Kidney epithelial cell (primary cell): ENCODE results near the gene ZNF385C. TPM values are rescaled to one million over a fixed set of nuclear protein-coding genes. Genes with fewer than 3 reads are reported as not detected.

Experiments used
- DNase-seq: peaks from one replicate; pipeline ENCODE4 v3.0.0-alpha.2; 2010; ENCODE audit warnings: low read depth
- H3K27me3 ChIP-seq: 2 replicates; pipeline ENCODE4 v1.6.0; 2011; ENCODE audit warnings: low read length; ENCODE audit not compliant: control insufficient read depth, insufficient read depth
- H3K36me3 ChIP-seq: 2 replicates; pipeline ENCODE4 v1.5.1; 2011; ENCODE audit warnings: low read length; ENCODE audit not compliant: control insufficient read depth, insufficient read depth
- H3K4me3 ChIP-seq: 2 replicates; pipeline ENCODE4 v1.5.1; 2011; ENCODE audit warnings: low read depth, mild to moderate bottlenecking, control low read depth, low read length
- total RNA-seq: library from RNA; depleted of rRNA; stranded (reverse); fragments of >200 nt; gene quantifications from 2 replicates; pipeline ENCODE4 v1.2.3, GENCODE V29; 2015
- TF ChIP-seq, protein P1 (sequence below): IDR thresholded peaks from 2 replicates; pipeline ENCODE4 v1.5.1; 2011; ENCODE audit warnings: mild to moderate bottlenecking, moderate library complexity, low read length, control low read depth, inconsistent platforms; ENCODE audit not compliant: insufficient read depth, poor library complexity, severe bottlenecking

Gene ZNF385C
- total RNA-seq, 1 donor from 2014 or later = 0.04 TPM

GRCh38 chr17:42009170-42009569, 89.1 kb downstream of the ZNF385C start:
- H3K36me3 ChIP-seq = no peaks in the 10 kb centered on the region
- DNase-seq = no peak
- TF ChIP-seq, protein P1, sequence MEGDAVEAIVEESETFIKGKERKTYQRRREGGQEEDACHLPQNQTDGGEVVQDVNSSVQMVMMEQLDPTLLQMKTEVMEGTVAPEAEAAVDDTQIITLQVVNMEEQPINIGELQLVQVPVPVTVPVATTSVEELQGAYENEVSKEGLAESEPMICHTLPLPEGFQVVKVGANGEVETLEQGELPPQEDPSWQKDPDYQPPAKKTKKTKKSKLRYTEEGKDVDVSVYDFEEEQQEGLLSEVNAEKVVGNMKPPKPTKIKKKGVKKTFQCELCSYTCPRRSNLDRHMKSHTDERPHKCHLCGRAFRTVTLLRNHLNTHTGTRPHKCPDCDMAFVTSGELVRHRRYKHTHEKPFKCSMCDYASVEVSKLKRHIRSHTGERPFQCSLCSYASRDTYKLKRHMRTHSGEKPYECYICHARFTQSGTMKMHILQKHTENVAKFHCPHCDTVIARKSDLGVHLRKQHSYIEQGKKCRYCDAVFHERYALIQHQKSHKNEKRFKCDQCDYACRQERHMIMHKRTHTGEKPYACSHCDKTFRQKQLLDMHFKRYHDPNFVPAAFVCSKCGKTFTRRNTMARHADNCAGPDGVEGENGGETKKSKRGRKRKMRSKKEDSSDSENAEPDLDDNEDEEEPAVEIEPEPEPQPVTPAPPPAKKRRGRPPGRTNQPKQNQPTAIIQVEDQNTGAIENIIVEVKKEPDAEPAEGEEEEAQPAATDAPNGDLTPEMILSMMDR = no peak
- H3K4me3 ChIP-seq = no peak overlapping the region
- H3K27me3 ChIP-seq = no peaks in the 10 kb centered on the region

GRCh38 chr17:42005166-42005565, 93.1 kb downstream of the ZNF385C start:
- no peak for DNase-seq
- no peaks in the 10 kb centered on the region for H3K27me3 ChIP-seq
- TF ChIP-seq, protein P1 = no peak
- no peak overlapping the region for H3K4me3 ChIP-seq
- H3K36me3 ChIP-seq = peaks cover 1% of the 10 kb centered on the region

- H3K4me3 ChIP-seq = no peak overlapping the region
- H3K36me3 ChIP-seq = peaks cover 3% of the 10 kb centered on the region
- TF ChIP-seq, protein P1 = no peak
- DNase-seq = no peak
- H3K27me3 ChIP-seq = no peaks in the 10 kb centered on the region
Observed at GRCh38 chr17:42002792-42003301, 95.4 kb downstream of the ZNF385C start.

DNA sequence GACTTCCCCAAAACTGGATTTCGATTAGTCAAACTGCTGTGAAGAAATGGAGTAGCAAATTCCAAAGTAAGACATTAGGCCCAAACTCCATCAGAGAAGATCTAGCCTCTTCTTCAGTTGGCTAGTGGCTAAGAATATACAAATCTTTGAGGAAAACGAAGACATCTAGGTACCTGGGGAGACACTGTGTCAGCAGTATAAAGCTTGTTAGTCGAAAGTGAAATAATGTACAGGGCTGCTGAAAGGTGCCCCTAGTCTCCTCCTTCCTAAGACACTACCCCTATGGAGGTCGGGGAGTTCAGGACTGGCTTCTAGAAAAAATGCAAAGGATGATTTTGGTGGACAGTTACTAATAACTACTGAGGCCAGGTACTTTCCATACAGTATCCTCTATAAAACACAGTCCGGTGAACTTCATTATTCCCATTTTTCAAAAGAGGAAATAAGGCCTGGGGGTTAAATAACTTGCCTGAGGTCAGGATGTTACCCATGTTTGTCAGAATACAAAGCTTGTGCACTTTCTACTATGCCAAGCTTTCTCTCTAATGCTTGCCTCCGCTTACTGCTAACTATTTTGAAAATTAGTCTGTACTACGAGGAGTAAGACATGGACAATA, 96.0 kb downstream of the ZNF385C start:
- TF ChIP-seq, protein P1 = no peak
- no peak for DNase-seq
- Histone ChIP-seq H3K36me3 (peaks cover 3% of the 10 kb centered on the region), H3K27me3 (no peaks in the 10 kb centered on the region), H3K4me3 (no peak overlapping the region)

DNA sequence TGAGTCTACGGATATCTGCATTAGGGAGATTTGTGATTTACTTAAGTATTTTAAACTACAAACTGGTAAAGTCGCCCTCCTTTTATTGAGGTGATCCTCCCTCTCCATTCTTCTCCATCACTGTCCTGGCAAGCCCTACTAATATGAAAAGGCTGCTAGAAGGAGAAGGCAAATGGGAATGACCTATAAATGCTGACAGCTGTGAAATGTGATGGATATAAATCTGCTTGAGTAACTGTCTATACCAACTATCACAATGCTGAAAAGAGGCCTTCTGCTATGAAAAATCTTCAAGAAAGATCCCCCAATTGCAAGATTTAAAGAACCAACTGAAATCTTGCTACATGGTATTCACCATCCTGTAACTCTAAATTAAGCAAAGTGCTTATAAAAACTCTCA, 96.5 kb downstream of the ZNF385C start:
- TF ChIP-seq, protein P1 = no peak
- no peaks in the 10 kb centered on the region for H3K27me3 ChIP-seq
- H3K4me3 ChIP-seq = no peak overlapping the region
- no peak for DNase-seq
- peaks cover 5% of the 10 kb centered on the region for H3K36me3 ChIP-seq
